ENCODE data around the gene PCBP3. TPM values are rescaled to one million over a fixed set of nuclear protein-coding genes. Genes with fewer than 3 reads are reported as not detected.

The PCBP3 gene
- total and polyA plus RNA-seq, 10 of the 15 experiments (the other 5 are each of a cell fraction or from before 2014, with no cell fraction given), result 0.09 to 1.3 (median 0.46) TPM; not detected in 3

- in situ Hi-C loops (cut with MboI) (no loop called here), intact Hi-C loops (cut with micrococcal nuclease; ENCODE audit: unreplicated experiment) (no loop called here)
- H3K27me3 ChIP-seq (replicated peaks in 1 of 2; ENCODE audit: control insufficient read depth in 2 of 2, insufficient read depth in 2 of 2, low read length in 1 of 2), result no peaks in the 10 kb centered on the region
- ChIA-PET POLR2A (no interaction called here), RAD21 (ENCODE audit: unreplicated experiment) (no interaction called here), CTCF (no interaction called here), SMC1A (ENCODE audit: uncharacterized antibody, unreplicated experiment) (no interaction called here)
- 55% methylated on average over 22 of the region's 22 CpGs for WGBS (ENCODE audit: insufficient coverage, insufficient replicate concordance, low lambda C conversion rate, missing lambda C conversion rate)
- no peak overlapping the region for H3K9ac ChIP-seq (ENCODE audit: control insufficient read depth, insufficient read depth, low read length)
- DNase-seq (ENCODE audit: low read depth, low spot score) (no peak), FAIRE-seq (no peak), ATAC-seq (no peak)
- no peak overlapping the region for H2AFZ ChIP-seq (ENCODE audit: control insufficient read depth, low read depth, low read length)
- H4K20me1 ChIP-seq (ENCODE audit: control insufficient read depth, insufficient read depth), result no peaks in the 10 kb centered on the region
- no peaks in the 10 kb centered on the region for H3K9me3 ChIP-seq (replicated peaks; ENCODE audit: control insufficient read depth, insufficient read depth, low read length)
- H3K4me2 ChIP-seq (ENCODE audit: control insufficient read depth, insufficient read depth), result no peak overlapping the region
- no peaks in the 10 kb centered on the region for H3K79me2 ChIP-seq (ENCODE audit: control insufficient read depth, insufficient read depth, low read length)
- H3K4me3 ChIP-seq, result no peak overlapping the region
- TF ChIP-seq SP1 (IDR thresholded peaks at IDR 0.05; ENCODE audit: low read depth, low read length) (no peak), RCOR1 (conservative IDR thresholded peaks at IDR 0.05; ENCODE audit: low read depth, low read length) (no peak), WRNIP1 (IDR thresholded peaks at IDR 0.05; ENCODE audit: borderline replicate concordance, low read depth, low read length) (no peak), LARP7 (IDR thresholded peaks at IDR 0.05) (no peak), CBFB (IDR thresholded peaks at IDR 0.05; ENCODE audit: low read depth) (no peak), SRF (IDR thresholded peaks at IDR 0.05; ENCODE audit: low read depth in 2 of 2, low read length in 2 of 2) (no peak), RAD21 (IDR thresholded peaks at IDR 0.05; ENCODE audit: insufficient read depth, low read depth, low read length) (no peak), NR2C2 (IDR thresholded peaks at IDR 0.05; ENCODE audit: borderline replicate concordance, control insufficient read depth, insufficient read length, low read depth) (no peak), SIN3A (IDR thresholded peaks at IDR 0.05; ENCODE audit: low read depth, low read length) (no peak), ZNF207 (IDR thresholded peaks at IDR 0.05; ENCODE audit: borderline replicate concordance) (no peak), DPF2 (IDR thresholded peaks at IDR 0.05) (no peak), FOXK2 (IDR thresholded peaks at IDR 0.05) (no peak), RELA (IDR thresholded peaks at IDR 0.05; ENCODE audit: borderline replicate concordance, partially characterized antibody) (no peak)
- TF ChIP-seq, protein P1, sequence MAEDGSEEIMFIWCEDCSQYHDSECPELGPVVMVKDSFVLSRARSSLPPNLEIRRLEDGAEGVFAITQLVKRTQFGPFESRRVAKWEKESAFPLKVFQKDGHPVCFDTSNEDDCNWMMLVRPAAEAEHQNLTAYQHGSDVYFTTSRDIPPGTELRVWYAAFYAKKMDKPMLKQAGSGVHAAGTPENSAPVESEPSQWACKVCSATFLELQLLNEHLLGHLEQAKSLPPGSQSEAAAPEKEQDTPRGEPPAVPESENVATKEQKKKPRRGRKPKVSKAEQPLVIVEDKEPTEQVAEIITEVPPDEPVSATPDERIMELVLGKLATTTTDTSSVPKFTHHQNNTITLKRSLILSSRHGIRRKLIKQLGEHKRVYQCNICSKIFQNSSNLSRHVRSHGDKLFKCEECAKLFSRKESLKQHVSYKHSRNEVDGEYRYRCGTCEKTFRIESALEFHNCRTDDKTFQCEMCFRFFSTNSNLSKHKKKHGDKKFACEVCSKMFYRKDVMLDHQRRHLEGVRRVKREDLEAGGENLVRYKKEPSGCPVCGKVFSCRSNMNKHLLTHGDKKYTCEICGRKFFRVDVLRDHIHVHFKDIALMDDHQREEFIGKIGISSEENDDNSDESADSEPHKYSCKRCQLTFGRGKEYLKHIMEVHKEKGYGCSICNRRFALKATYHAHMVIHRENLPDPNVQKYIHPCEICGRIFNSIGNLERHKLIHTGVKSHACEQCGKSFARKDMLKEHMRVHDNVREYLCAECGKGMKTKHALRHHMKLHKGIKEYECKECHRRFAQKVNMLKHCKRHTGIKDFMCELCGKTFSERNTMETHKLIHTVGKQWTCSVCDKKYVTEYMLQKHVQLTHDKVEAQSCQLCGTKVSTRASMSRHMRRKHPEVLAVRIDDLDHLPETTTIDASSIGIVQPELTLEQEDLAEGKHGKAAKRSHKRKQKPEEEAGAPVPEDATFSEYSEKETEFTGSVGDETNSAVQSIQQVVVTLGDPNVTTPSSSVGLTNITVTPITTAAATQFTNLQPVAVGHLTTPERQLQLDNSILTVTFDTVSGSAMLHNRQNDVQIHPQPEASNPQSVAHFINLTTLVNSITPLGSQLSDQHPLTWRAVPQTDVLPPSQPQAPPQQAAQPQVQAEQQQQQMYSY (CRISPR knock-in tag; IDR thresholded peaks at IDR 0.05), result no peak
- TF ChIP-seq, protein P2, sequence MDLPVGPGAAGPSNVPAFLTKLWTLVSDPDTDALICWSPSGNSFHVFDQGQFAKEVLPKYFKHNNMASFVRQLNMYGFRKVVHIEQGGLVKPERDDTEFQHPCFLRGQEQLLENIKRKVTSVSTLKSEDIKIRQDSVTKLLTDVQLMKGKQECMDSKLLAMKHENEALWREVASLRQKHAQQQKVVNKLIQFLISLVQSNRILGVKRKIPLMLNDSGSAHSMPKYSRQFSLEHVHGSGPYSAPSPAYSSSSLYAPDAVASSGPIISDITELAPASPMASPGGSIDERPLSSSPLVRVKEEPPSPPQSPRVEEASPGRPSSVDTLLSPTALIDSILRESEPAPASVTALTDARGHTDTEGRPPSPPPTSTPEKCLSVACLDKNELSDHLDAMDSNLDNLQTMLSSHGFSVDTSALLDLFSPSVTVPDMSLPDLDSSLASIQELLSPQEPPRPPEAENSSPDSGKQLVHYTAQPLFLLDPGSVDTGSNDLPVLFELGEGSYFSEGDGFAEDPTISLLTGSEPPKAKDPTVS (IDR thresholded peaks at IDR 0.05; ENCODE audit: low read depth, low read length), result no peak
- TF ChIP-seq, protein P3, sequence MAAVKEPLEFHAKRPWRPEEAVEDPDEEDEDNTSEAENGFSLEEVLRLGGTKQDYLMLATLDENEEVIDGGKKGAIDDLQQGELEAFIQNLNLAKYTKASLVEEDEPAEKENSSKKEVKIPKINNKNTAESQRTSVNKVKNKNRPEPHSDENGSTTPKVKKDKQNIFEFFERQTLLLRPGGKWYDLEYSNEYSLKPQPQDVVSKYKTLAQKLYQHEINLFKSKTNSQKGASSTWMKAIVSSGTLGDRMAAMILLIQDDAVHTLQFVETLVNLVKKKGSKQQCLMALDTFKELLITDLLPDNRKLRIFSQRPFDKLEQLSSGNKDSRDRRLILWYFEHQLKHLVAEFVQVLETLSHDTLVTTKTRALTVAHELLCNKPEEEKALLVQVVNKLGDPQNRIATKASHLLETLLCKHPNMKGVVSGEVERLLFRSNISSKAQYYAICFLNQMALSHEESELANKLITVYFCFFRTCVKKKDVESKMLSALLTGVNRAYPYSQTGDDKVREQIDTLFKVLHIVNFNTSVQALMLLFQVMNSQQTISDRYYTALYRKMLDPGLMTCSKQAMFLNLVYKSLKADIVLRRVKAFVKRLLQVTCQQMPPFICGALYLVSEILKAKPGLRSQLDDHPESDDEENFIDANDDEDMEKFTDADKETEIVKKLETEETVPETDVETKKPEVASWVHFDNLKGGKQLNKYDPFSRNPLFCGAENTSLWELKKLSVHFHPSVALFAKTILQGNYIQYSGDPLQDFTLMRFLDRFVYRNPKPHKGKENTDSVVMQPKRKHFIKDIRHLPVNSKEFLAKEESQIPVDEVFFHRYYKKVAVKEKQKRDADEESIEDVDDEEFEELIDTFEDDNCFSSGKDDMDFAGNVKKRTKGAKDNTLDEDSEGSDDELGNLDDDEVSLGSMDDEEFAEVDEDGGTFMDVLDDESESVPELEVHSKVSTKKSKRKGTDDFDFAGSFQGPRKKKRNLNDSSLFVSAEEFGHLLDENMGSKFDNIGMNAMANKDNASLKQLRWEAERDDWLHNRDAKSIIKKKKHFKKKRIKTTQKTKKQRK (IDR thresholded peaks at IDR 0.05; ENCODE audit: low read depth, low read length), result no peak
- no peaks in the 10 kb centered on the region for H3K4me1 ChIP-seq (ENCODE audit: control insufficient read depth, insufficient read depth, low read length)
- no TSS peak for BruUV-seq (replicated peaks)
- H3K27ac ChIP-seq (ENCODE audit: control insufficient read depth, insufficient read depth), result no peak overlapping the region
- no peaks in the 10 kb centered on the region for H3K36me3 ChIP-seq (ENCODE audit: control insufficient read depth in 2 of 2, insufficient read depth in 2 of 2, low read length in 1 of 2)
These were observed 228.2 kb downstream of the PCBP3 start for GRCh38 chr21:45871616-45872236.

Measured in GM12878 (cell line).